ENCODE measurements around the gene ACO1. TPM values are rescaled to one million over a fixed set of nuclear protein-coding genes. Genes with fewer than 3 reads are reported as not detected.

ACO1 gene
- total and polyA plus RNA-seq, 9 of the 15 experiments (the other 6 are each of a cell fraction or from before 2014, with no cell fraction given) = 0.96 to 29.7 (median 16.9) TPM

- Histone ChIP-seq H3K79me2 (ENCODE audit: control insufficient read depth, insufficient read depth, low read length) (no peaks in the 10 kb centered on the region), H3K4me3 (no peak overlapping the region), H3K9ac (ENCODE audit: insufficient read depth in 1 of 2, low read depth in 2 of 2, low read length in 2 of 2) (no peak overlapping the region), H3K9me1 (ENCODE audit: control insufficient read depth, insufficient read depth, low read length) (no peaks in the 10 kb centered on the region), H3K36me3 (ENCODE audit: control insufficient read depth, insufficient read depth, low read length) (peaks cover 9% of the 10 kb centered on the region; the same call in 1 of the 3 replicates), H2AFZ (ENCODE audit: low read depth, low read length) (no peak overlapping the region), H3K27ac (ENCODE audit: extremely low read depth, low read depth, low read length) (no peak overlapping the region), H4K20me1 (replicated peaks; ENCODE audit: control insufficient read depth, insufficient read depth, low read length) (no peaks in the 10 kb centered on the region), H3K4me2 (ENCODE audit: insufficient read depth, low read length) (no peak overlapping the region), H3K4me1 (replicated peaks in 1 of 2; ENCODE audit: control insufficient read depth in 2 of 2, insufficient read depth in 2 of 2, low read length in 2 of 2) (no peaks in the 10 kb centered on the region), H3K27me3 (ENCODE audit: control insufficient read depth in 2 of 2, insufficient read depth in 2 of 2, low read length in 2 of 2) (no peaks in the 10 kb centered on the region), H3K9me3 (replicated peaks; ENCODE audit: control insufficient read depth, insufficient read depth, low read depth, low read length) (no peaks in the 10 kb centered on the region)
- no CpG with 5 or more reads among the region's 1 CpG for WGBS (ENCODE audit: insufficient coverage, low coverage, missing lambda C conversion rate)
- CTCF ChIA-PET (ENCODE audit: low intra/inter-chr PET ratio) = no interaction called here
- BruUV-seq (replicated peaks) = no TSS peak
- no peak for DNase-seq (ENCODE audit: extremely low read depth in 1 of 4, low spot score in 3 of 4)
- no peak for FAIRE-seq
- ATAC-seq = no peak
- POLR2A ChIA-PET = no interaction called here
- intact Hi-C loops (cut with micrococcal nuclease) = no loop called here
- in situ Hi-C loops (cut with MboI) = no loop called here
- no peak for TF ChIP-seq ZNF778 (CRISPR knock-in tag; IDR thresholded peaks at IDR 0.05)
These were observed 72.1 kb downstream of the ACO1 start for GRCh38 chr9:32456564-32456963.

- in situ Hi-C loops (cut with MboI) (no loop called here), intact Hi-C loops (cut with micrococcal nuclease) (no loop called here)
- no TSS peak for BruUV-seq (replicated peaks)
- CTCF ChIA-PET (ENCODE audit: low intra/inter-chr PET ratio) = no interaction called here
- Histone ChIP-seq H3K9ac (ENCODE audit: insufficient read depth in 1 of 2, low read depth in 2 of 2, low read length in 2 of 2) (no peak overlapping the region), H3K36me3 (ENCODE audit: control insufficient read depth, insufficient read depth, low read length) (no peaks in the 10 kb centered on the region), H3K79me2 (ENCODE audit: control insufficient read depth, insufficient read depth, low read length) (no peaks in the 10 kb centered on the region), H3K27ac (ENCODE audit: extremely low read depth, low read depth, low read length) (no peak overlapping the region), H3K4me1 (replicated peaks in 1 of 2; ENCODE audit: control insufficient read depth in 2 of 2, insufficient read depth in 2 of 2, low read length in 2 of 2) (no peaks in the 10 kb centered on the region), H3K9me1 (ENCODE audit: control insufficient read depth, insufficient read depth, low read length) (no peaks in the 10 kb centered on the region), H3K9me3 (replicated peaks; ENCODE audit: control insufficient read depth, insufficient read depth, low read depth, low read length) (no peaks in the 10 kb centered on the region), H3K4me3 (no peak overlapping the region), H3K4me2 (ENCODE audit: insufficient read depth, low read length) (no peak overlapping the region), H3K27me3 (ENCODE audit: control insufficient read depth in 2 of 2, insufficient read depth in 2 of 2, low read length in 2 of 2) (no peaks in the 10 kb centered on the region), H2AFZ (ENCODE audit: low read depth, low read length) (no peak overlapping the region), H4K20me1 (replicated peaks; ENCODE audit: control insufficient read depth, insufficient read depth, low read length) (no peaks in the 10 kb centered on the region)
- TF ChIP-seq ZBTB7A (IDR thresholded peaks at IDR 0.05; ENCODE audit: borderline replicate concordance, control insufficient read depth, low read depth, low read length) (no peak), NFIX (CRISPR knock-in tag; IDR thresholded peaks at IDR 0.05; ENCODE audit: low read depth) (no peak), BRCA1 (IDR thresholded peaks at IDR 0.05) (no peak), BRCA1 (CRISPR knock-in tag; IDR thresholded peaks at IDR 0.05) (no peak), ZFP1 (CRISPR knock-in tag; IDR thresholded peaks at IDR 0.05) (no peak), ZNF589 (CRISPR knock-in tag; IDR thresholded peaks at IDR 0.05; ENCODE audit: low read depth) (no peak), ZNF766 (CRISPR knock-in tag; conservative IDR thresholded peaks at IDR 0.05) (no peak)
- TF ChIP-seq, protein P1, sequence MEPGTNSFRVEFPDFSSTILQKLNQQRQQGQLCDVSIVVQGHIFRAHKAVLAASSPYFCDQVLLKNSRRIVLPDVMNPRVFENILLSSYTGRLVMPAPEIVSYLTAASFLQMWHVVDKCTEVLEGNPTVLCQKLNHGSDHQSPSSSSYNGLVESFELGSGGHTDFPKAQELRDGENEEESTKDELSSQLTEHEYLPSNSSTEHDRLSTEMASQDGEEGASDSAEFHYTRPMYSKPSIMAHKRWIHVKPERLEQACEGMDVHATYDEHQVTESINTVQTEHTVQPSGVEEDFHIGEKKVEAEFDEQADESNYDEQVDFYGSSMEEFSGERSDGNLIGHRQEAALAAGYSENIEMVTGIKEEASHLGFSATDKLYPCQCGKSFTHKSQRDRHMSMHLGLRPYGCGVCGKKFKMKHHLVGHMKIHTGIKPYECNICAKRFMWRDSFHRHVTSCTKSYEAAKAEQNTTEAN (CRISPR knock-in tag; IDR thresholded peaks at IDR 0.05) = no peak
- WGBS (ENCODE audit: insufficient coverage, low coverage, missing lambda C conversion rate) = 4% methylated on average over 4 of the region's 5 CpGs
- POLR2A ChIA-PET = no interaction called here
- ATAC-seq (no peak), FAIRE-seq (no peak), DNase-seq (ENCODE audit: extremely low read depth in 1 of 4, low spot score in 3 of 4) (no peak)
These were observed 79.3 kb downstream of the ACO1 start for GRCh38 chr9:32463500-32464293.

Data from K562 (cell line).